Neural crest cell (in vitro differentiated cells): ENCODE data around the gene WLS. TPM values are rescaled to one million over a fixed set of nuclear protein-coding genes. Genes with fewer than 3 reads are reported as not detected.

Experiments used
- DNase-seq: peaks from one replicate; pipeline ENCODE4 v3.0.0; 2021; ENCODE audit warnings: low read depth, mixed read lengths, low spot score
- H3K27ac Mint-ChIP-seq: one replicate; pipeline ENCODE4 v1.8.0; 2021; ENCODE audit warnings: mild to moderate bottlenecking, mixed read lengths; ENCODE audit not compliant: unreplicated experiment
- H3K27me3 Mint-ChIP-seq: 2 replicates; pipeline ENCODE4 v1.8.0; 2021; ENCODE audit warnings: low read depth, mild to moderate bottlenecking, mixed read lengths
- H3K36me3 Mint-ChIP-seq: 2 replicates; pipeline ENCODE4 v1.8.0; 2021; ENCODE audit warnings: low read depth, mild to moderate bottlenecking, mixed read lengths
- H3K4me1 Mint-ChIP-seq: 2 replicates; pipeline ENCODE4 v1.8.0; 2021; ENCODE audit warnings: mixed read lengths
- H3K4me3 Mint-ChIP-seq: one replicate; pipeline ENCODE4 v1.8.0; 2021; ENCODE audit warnings: mild to moderate bottlenecking, mixed read lengths
- H3K9me3 Mint-ChIP-seq: 2 replicates; pipeline ENCODE4 v1.8.0; 2021; ENCODE audit warnings: mixed read lengths
- CTCF ChIP-seq: fragments of 200-600 bp; sonication (generic); conservative IDR thresholded peaks from 2 replicates; pipeline ENCODE4 v1.5.0; 2021; ENCODE audit warnings: antibody characterized with exemption, mild to moderate bottlenecking
- long read RNA-seq: library from polyadenylated mRNA; unstranded; transcript quantifications from one replicate; pipeline ENCODE4 v2.0.0, GENCODE V29; 2020
- total RNA-seq: library from RNA; stranded (reverse); gene quantifications from 2 replicates; pipeline ENCODE4 v1.2.1, GENCODE V29; 2021

Gene WLS
- 147 and 152 TPM in 2 replicates for total RNA-seq
- long read RNA-seq, transcript WLS-201 (12 exons, 2,748 nt) = major isoform, 41 of 117 reads
- long read RNA-seq, partial matches to known transcripts = 11 of 117 reads
- long read RNA-seq, other reads (novel, unspliced or antisense) = 64 of 117 reads

DNA sequence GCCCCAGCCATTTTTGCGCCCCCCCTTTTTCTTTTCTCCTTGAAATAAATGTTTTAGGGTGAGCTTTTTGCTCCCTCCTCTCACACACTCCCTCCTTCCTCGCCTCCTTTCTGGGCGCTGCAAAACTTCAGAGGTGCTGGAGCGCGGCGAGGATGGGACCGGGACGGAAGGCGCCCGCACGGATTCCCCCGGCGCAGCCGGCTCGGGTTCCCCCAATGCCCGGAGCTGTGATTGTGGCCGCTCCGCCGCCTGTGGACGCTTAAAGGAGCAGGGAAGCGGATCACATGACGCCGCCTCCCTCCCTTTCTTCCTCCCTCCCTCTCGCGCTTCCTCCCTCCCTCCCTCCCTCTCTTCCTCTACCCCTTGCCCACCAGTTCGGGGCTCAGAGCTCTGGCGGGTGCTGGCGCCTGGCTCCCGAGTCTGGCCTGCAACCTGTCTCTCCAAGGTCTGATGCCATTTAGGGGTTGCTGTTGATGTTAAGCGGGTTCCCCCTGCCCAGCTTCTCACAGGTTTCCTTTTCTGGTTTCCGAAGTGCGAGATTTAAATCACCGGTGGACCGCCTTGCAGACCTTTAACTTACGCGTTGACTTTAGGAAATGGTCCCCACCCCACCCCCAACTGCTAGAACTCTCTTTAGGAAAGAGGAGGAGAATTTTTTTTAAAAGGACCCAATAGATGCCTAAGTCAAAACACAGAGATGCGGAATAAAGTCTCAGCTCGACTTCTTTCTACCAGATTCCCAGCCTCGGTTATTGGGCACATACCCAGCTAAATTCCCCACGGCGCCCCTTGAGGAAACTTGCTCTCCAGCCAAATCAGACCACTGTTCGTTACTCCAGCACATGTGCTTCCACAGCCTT lies at the start of gene WLS:
WLS (minus strand) TSS at position 235 of the 860 bp plus-strand sequence; CDS start at position 11, 224 bp downstream.
- H3K4me3 Mint-ChIP-seq = peak within 1 kb of the TSS; percentile 99
- peaks cover 40% of the 10 kb centered on the region for H3K4me1 Mint-ChIP-seq
- H3K9me3 Mint-ChIP-seq = no peaks in the 10 kb centered on the region
- peak within 1 kb of the TSS; percentile 97 for H3K27ac Mint-ChIP-seq
- TF ChIP-seq CTCF = no peak
- DNase-seq = peak; percentile 70
- peaks cover 12% of the 10 kb centered on the region for H3K27me3 Mint-ChIP-seq
- H3K36me3 Mint-ChIP-seq = no peaks in the 10 kb centered on the region

- TF ChIP-seq CTCF = no peak
- Mint-ChIP-seq H3K4me1 (peaks cover 8% of the 10 kb centered on the region), H3K9me3 (peaks cover 6% of the 10 kb centered on the region), H3K27me3 (no peaks in the 10 kb centered on the region), H3K27ac (no peak overlapping the region), H3K4me3 (no peak overlapping the region), H3K36me3 (no peaks in the 10 kb centered on the region)
- DNase-seq = no peak
Measured at GRCh38 chr1:68280286-68280685, 48.0 kb upstream of the WLS start.

GRCh38 chr1:68279846-68280245 lies 47.5 kb upstream of the WLS start:
- Mint-ChIP-seq H3K27ac (no peak overlapping the region), H3K4me1 (peaks cover 5% of the 10 kb centered on the region), H3K4me3 (no peak overlapping the region), H3K27me3 (no peaks in the 10 kb centered on the region), H3K9me3 (peaks cover 6% of the 10 kb centered on the region), H3K36me3 (no peaks in the 10 kb centered on the region)
- no peak for DNase-seq
- no peak for TF ChIP-seq CTCF

DNA sequence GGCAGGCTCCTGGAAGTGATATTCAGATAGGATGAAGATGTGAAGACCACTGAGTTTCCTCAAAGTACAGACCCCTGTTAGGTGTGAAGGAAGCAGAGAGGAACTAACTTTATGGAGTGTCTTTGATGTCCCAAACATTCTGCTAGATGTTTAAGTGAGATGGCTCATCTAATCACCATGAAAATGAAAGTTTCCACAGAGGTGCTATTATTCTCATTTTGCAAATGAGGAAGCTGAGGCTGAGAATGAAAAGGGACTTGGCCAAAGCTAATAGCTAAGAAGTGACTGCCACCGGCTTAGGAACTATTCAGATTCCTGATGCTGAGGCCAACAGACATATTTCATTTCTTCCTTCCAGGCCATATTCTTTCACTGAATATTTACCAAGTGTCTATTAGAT lies 45.9 kb upstream of the WLS start:
- Mint-ChIP-seq H3K4me3 (no peak overlapping the region), H3K27me3 (no peaks in the 10 kb centered on the region)

GRCh38 chr1:68276448-68276847 lies 44.1 kb upstream of the WLS start:
- no peak overlapping the region for H3K4me3 Mint-ChIP-seq
- H3K4me1 Mint-ChIP-seq = peaks cover 4% of the 10 kb centered on the region
- H3K27ac Mint-ChIP-seq = no peak overlapping the region
- no peak for TF ChIP-seq CTCF
- H3K9me3 Mint-ChIP-seq = no peaks in the 10 kb centered on the region
- no peaks in the 10 kb centered on the region for H3K27me3 Mint-ChIP-seq
- H3K36me3 Mint-ChIP-seq = no peaks in the 10 kb centered on the region
- no peak for DNase-seq

More for the DNA sequence above, 45.9 kb upstream of the WLS start:
- peaks cover 4% of the 10 kb centered on the region for H3K4me1 Mint-ChIP-seq
- H3K27ac Mint-ChIP-seq = no peak overlapping the region
- DNase-seq = no peak
- no peaks in the 10 kb centered on the region for H3K36me3 Mint-ChIP-seq
- no peak for TF ChIP-seq CTCF
- H3K9me3 Mint-ChIP-seq = peaks cover 6% of the 10 kb centered on the region
